Vagina (tissue), 2 donors: Measurements from ENCODE around the gene SH3YL1. TPM values are rescaled to one million over a fixed set of nuclear protein-coding genes. Genes with fewer than 3 reads are reported as not detected.

ENCODE experiments used
- DNase-seq, 2 donors: peaks; one replicate each; pipeline ENCODE4 v3.0.0-alpha.2; 2017; ENCODE audit errors: extremely low spot score in 2 of 2
- H3K27ac ChIP-seq: fragments of 200-600 bp; sonication (generic); one replicate; pipeline ENCODE4 v1.5.1; 2019
- H3K27me3 ChIP-seq: fragments of 200-600 bp; sonication (generic); one replicate; pipeline ENCODE4 v1.5.1; 2019
- H3K36me3 ChIP-seq, 2 donors: fragments of 200-600 bp; sonication (generic); one replicate each; pipeline ENCODE4 v1.5.1; 2017 to 2019
- H3K4me1 ChIP-seq: fragments of 200-600 bp; sonication (generic); one replicate; pipeline ENCODE4 v1.5.1; 2019
- H3K4me3 ChIP-seq, 2 donors: fragments of 200-600 bp; sonication (generic); 1 replicate in 1 of 2; 2 replicates in 1 of 2; pipeline ENCODE4 v1.5.1; 2016 to 2019
- H3K9me3 ChIP-seq: fragments of 200-600 bp; sonication (generic); one replicate; pipeline ENCODE4 v1.5.1; 2019
- CTCF ChIP-seq, 3 experiments: fragments of 450-650 bp in 2 of 3; fragments of 200-600 bp in 1 of 3; sonication (generic) in 1 of 3; IDR thresholded peaks; one replicate each; pipeline ENCODE4 v1.5.1; 2017 to 2019; ENCODE audit warnings: antibody characterized with exemption in 3 of 3, mild to moderate bottlenecking in 2 of 3, moderate library complexity in 2 of 3
- POLR2A ChIP-seq, 2 donors: fragments of 450-650 bp; IDR thresholded peaks; one replicate each; pipeline ENCODE4 v1.6.1; 2017; ENCODE audit warnings: antibody characterized with exemption in 2 of 2, mild to moderate bottlenecking in 2 of 2, moderate library complexity in 2 of 2
- POLR2AphosphoS5 ChIP-seq, 2 donors: sonication (generic); formaldehyde crosslinking; IDR thresholded peaks; one replicate each; pipeline ENCODE4 v1.9.0; 2017; ENCODE audit warnings: antibody characterized with exemption in 2 of 2, mild to moderate bottlenecking in 2 of 2, low read depth in 1 of 2; ENCODE audit not compliant: insufficient read depth in 1 of 2
- intact Hi-C: fragments of 100-400 bp; cut with DNase I; formaldehyde crosslinking; loops from one replicate; pipeline ENCODE4 v1.15.1; 2023
- total RNA-seq: library from RNA; depleted of rRNA; stranded (reverse); fragments of >200 nt; gene quantifications from one replicate; pipeline ENCODE4 v1.2.3, GENCODE V29; 2016

Gene SH3YL1
- total RNA-seq, 1 donor from 2014 or later: 32.9 TPM

- H3K4me1 ChIP-seq: no peaks in the 10 kb centered on the region
- no peaks in the 10 kb centered on the region for H3K9me3 ChIP-seq
- no peaks in the 10 kb centered on the region for H3K36me3 ChIP-seq
- H3K27ac ChIP-seq: no peak overlapping the region
- H3K27me3 ChIP-seq: no peaks in the 10 kb centered on the region
- intact Hi-C loops: no loop called here
- H3K4me3 ChIP-seq: no peak overlapping the region
- no peak for TF ChIP-seq CTCF (IDR thresholded peaks at IDR 0.05)
- no peak for TF ChIP-seq POLR2AphosphoS5 (IDR thresholded peaks at IDR 0.05; ENCODE audit: insufficient read depth in 1 of 2, low read depth in 1 of 2)
- no peak for TF ChIP-seq POLR2A (IDR thresholded peaks at IDR 0.05)
- DNase-seq: peak in 1 of 2 donors; percentile 75
Measured at GRCh38 chr2:203984-204383, 59.8 kb downstream of the SH3YL1 start.

- Histone ChIP-seq H3K4me3 (no peak overlapping the region), H3K9me3 (no peaks in the 10 kb centered on the region), H3K36me3 (no peaks in the 10 kb centered on the region), H3K4me1 (no peaks in the 10 kb centered on the region), H3K27me3 (no peaks in the 10 kb centered on the region), H3K27ac (no peak overlapping the region)
- no peak for DNase-seq
- no peak for TF ChIP-seq POLR2A (IDR thresholded peaks at IDR 0.05)
- TF ChIP-seq POLR2AphosphoS5 (IDR thresholded peaks at IDR 0.05; ENCODE audit: insufficient read depth in 1 of 2, low read depth in 1 of 2): no peak
- TF ChIP-seq CTCF (IDR thresholded peaks at IDR 0.05): no peak
- intact Hi-C loops: no loop called here
Measured at GRCh38 chr2:203401-203800, 60.4 kb downstream of the SH3YL1 start.

- H3K27me3 ChIP-seq: no peaks in the 10 kb centered on the region
- no peak for DNase-seq
- no peaks in the 10 kb centered on the region for H3K36me3 ChIP-seq
- no peaks in the 10 kb centered on the region for H3K4me1 ChIP-seq
- no peak overlapping the region for H3K4me3 ChIP-seq
- TF ChIP-seq POLR2A (IDR thresholded peaks at IDR 0.05) (no peak), POLR2AphosphoS5 (IDR thresholded peaks at IDR 0.05; ENCODE audit: insufficient read depth in 1 of 2, low read depth in 1 of 2) (no peak), CTCF (IDR thresholded peaks at IDR 0.05) (no peak)
- intact Hi-C loops: no loop called here
- no peaks in the 10 kb centered on the region for H3K9me3 ChIP-seq
- H3K27ac ChIP-seq: no peak overlapping the region
Measured at GRCh38 chr2:202945-203344, 60.9 kb downstream of the SH3YL1 start.

GRCh38 chr2:201648-202433, 62.0 kb downstream of the SH3YL1 start:
- intact Hi-C loops: no loop called here
- Histone ChIP-seq H3K27me3 (no peaks in the 10 kb centered on the region), H3K27ac (no peak overlapping the region), H3K9me3 (no peaks in the 10 kb centered on the region), H3K36me3 (no peaks in the 10 kb centered on the region), H3K4me1 (no peaks in the 10 kb centered on the region), H3K4me3 (no peak overlapping the region)
- DNase-seq: no peak
- no peak for TF ChIP-seq POLR2A (IDR thresholded peaks at IDR 0.05)
- no peak for TF ChIP-seq CTCF (IDR thresholded peaks at IDR 0.05)
- TF ChIP-seq POLR2AphosphoS5 (IDR thresholded peaks at IDR 0.05; ENCODE audit: insufficient read depth in 1 of 2, low read depth in 1 of 2): no peak
